Fibroblast of lung (primary cell): ENCODE results near the gene TYK2.

Experiments used
- CTCF ChIP-seq, 2 donors: IDR thresholded peaks in 1 of 2; conservative IDR thresholded peaks in 1 of 2; 1 replicate in 1 of 2; 2 replicates in 1 of 2; pipeline ENCODE4 v1.5.1; 2011 to 2012; ENCODE audit warnings: low read length in 2 of 2, control low read depth in 1 of 2, inconsistent platforms in 1 of 2, low read depth in 1 of 2, mild to moderate bottlenecking in 1 of 2
- EZH2 ChIP-seq: IDR thresholded peaks from 2 replicates; pipeline ENCODE4 v1.5.1; 2012; ENCODE audit warnings: low read length, control low read depth, mild to moderate bottlenecking; ENCODE audit errors: missing control alignments

- TF ChIP-seq CTCF (conservative IDR thresholded peaks at IDR 0.05 in 1 of 2, IDR thresholded peaks at IDR 0.05 in 1 of 2; ENCODE audit: low read depth in 1 of 2, low read length in 2 of 2) (no peak), EZH2 (no peak)
Observed at GRCh38 chr19:10418235-10418484, 37.8 kb upstream of the TYK2 start.
